LNCaP clone FGC (cell line): ENCODE data around the gene RAB21.

Experiments used
- DNase-seq: peaks from one replicate; pipeline ENCODE4 v3.0.0-alpha.2; 2011; ENCODE audit warnings: low read depth
- H3K4me3 ChIP-seq: 2 replicates; pipeline ENCODE4 v1.5.1; 2011; ENCODE audit warnings: mild to moderate bottlenecking, low read depth, low read length, control low read depth
- TF ChIP-seq, protein P1 (sequence below): IDR thresholded peaks from 2 replicates; pipeline ENCODE4 v1.5.1; 2012; ENCODE audit warnings: mild to moderate bottlenecking; ENCODE audit not compliant: control insufficient read depth, insufficient read depth; ENCODE audit errors: extremely low read depth

The RAB21 gene

DNA sequence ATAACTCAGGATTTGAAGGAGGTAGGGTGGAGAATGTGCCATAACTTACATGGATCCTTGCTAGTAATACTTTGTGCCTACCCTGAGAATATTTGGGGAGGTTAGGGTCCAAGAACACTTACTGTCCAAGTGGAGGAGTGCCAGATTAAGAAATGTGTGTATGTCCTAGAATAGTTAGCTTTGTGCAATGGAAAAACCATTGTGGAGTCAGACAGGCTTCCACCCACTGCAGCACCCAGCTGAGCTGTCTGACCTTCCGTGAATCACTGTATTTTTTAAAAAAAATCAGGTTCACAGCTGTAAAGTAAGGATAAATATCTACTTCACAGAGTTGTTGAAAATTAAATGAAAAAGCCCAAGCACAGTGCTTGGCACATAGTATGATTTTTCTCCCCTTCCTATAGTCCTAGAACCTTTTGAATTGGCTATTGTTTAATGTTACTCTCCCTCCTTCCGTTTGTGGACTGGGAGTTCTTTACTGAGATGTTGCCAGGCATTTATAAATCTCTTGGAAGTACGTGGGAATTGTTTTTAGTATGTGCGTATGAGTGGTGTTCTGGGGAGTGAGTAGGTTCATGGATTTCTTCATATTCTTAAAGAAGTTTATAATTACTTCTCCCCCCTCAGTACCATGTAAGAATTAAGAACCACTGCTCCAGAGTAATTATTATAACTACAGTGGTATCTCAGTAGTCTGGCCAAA, 9.2 kb downstream of the RAB21 start:
- TF ChIP-seq, protein P1, sequence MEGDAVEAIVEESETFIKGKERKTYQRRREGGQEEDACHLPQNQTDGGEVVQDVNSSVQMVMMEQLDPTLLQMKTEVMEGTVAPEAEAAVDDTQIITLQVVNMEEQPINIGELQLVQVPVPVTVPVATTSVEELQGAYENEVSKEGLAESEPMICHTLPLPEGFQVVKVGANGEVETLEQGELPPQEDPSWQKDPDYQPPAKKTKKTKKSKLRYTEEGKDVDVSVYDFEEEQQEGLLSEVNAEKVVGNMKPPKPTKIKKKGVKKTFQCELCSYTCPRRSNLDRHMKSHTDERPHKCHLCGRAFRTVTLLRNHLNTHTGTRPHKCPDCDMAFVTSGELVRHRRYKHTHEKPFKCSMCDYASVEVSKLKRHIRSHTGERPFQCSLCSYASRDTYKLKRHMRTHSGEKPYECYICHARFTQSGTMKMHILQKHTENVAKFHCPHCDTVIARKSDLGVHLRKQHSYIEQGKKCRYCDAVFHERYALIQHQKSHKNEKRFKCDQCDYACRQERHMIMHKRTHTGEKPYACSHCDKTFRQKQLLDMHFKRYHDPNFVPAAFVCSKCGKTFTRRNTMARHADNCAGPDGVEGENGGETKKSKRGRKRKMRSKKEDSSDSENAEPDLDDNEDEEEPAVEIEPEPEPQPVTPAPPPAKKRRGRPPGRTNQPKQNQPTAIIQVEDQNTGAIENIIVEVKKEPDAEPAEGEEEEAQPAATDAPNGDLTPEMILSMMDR, result no peak
- no peak for DNase-seq
- H3K4me3 ChIP-seq, result no peak overlapping the region

DNA sequence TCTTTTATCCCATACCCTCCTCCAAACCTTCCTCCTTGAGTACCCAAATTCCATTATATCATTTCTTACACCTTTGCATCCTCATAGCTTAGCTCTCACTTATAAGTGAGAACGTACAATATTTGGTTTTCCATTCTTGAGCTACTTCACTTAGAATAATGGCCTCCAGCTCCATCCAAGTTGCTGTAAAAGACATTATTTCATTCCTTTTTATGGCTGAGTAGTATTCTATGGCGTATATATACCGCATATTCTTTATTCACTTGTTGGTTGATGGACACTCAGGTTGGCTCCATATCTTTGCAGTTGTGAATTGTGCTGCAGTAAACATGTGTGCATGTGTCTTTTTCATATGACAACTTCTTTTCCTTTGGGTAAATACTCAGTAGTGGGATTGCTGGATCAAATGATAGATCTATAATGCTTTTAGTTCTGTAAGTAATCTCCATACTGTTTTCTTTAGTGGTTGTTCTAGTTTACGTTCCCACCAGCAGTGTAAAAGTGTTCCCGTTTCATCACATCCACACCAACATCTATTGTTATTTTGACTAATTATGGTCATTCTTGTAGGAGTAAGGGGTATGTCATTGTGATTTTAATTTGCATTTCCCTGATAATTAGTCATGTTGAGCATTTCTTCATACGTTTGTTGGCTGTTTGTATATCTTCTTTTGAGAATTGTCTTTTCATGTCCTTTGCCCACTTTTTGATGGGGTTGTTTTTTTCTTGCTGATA, 10.1 kb downstream of the RAB21 start:
- TF ChIP-seq, protein P1, result no peak
- no peak overlapping the region for H3K4me3 ChIP-seq
- no peak for DNase-seq

- DNase-seq, result no peak
- TF ChIP-seq, protein P1, result no peak
- no peak overlapping the region for H3K4me3 ChIP-seq
Observed at GRCh38 chr12:71766202-71766601, 11.5 kb downstream of the RAB21 start.

- H3K4me3 ChIP-seq, result no peak overlapping the region
- no peak for DNase-seq
- TF ChIP-seq, protein P1, result no peak
Observed at GRCh38 chr12:71767183-71767582, 12.5 kb downstream of the RAB21 start.

GRCh38 chr12:71768900-71769299, 14.2 kb downstream of the RAB21 start:
- TF ChIP-seq, protein P1, result no peak
- DNase-seq, result no peak
- H3K4me3 ChIP-seq, result no peak overlapping the region

GRCh38 chr12:71771069-71771468, 16.4 kb downstream of the RAB21 start:
- H3K4me3 ChIP-seq, result no peak overlapping the region
- peak; percentile 88 for DNase-seq
- TF ChIP-seq, protein P1, result no peak
